Measurements from ENCODE around the gene MEF2B.

DNA sequence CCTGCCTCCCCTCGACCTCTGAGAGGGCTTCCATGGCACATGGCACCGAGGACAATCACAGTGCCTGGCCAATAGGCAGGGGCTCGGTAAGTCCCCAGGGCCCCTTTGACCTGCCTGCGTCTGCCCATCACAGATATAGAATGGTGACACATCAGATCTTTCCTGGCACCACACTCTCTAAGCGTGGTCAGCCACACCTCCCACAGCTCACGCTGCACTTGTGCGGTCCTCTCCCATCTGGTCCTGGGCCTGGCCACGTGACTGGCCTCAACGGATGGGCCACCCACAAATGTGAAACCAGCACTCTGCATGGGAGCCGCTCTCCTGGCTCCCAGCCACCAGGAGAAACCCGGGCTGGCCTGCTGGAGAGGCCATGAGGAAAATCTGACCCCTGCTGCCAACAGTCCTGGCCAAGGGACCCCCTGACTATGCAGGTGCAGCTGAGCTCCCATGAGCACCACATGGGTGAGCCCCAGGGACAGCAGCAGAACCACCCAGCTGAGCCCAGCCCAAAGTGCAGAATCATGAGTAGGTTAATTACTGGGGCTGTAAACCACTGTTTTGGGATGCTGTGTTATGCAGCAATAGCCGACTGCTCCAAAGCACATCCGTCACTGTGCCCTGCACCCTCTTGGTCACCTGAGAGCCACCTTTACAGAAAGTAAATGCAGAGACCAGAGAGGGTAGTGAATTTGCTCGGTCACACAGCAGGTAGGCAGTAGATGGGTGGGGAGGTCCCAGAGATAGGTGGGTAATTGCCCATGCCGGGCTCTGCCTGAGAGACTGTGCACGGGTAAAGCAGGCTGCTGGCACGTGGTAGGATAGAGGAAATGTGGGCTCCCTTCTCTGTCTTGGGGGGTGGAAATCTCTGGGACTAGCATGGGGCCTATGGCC is 9.7 kb upstream of the MEF2B start:
- TF ChIP-seq, protein P1, sequence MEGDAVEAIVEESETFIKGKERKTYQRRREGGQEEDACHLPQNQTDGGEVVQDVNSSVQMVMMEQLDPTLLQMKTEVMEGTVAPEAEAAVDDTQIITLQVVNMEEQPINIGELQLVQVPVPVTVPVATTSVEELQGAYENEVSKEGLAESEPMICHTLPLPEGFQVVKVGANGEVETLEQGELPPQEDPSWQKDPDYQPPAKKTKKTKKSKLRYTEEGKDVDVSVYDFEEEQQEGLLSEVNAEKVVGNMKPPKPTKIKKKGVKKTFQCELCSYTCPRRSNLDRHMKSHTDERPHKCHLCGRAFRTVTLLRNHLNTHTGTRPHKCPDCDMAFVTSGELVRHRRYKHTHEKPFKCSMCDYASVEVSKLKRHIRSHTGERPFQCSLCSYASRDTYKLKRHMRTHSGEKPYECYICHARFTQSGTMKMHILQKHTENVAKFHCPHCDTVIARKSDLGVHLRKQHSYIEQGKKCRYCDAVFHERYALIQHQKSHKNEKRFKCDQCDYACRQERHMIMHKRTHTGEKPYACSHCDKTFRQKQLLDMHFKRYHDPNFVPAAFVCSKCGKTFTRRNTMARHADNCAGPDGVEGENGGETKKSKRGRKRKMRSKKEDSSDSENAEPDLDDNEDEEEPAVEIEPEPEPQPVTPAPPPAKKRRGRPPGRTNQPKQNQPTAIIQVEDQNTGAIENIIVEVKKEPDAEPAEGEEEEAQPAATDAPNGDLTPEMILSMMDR (conservative IDR thresholded peaks at IDR 0.05 in 1 of 2, IDR thresholded peaks at IDR 0.05 in 1 of 2; ENCODE audit: low read depth in 1 of 2, low read length in 2 of 2), result no peak
- no peak for TF ChIP-seq EZH2 (IDR thresholded peaks at IDR 0.05; ENCODE audit: low read length, missing control alignments)
